HEK293 (cell line): ENCODE measurements around the gene OSCP1.

Experiments
- ATF2 ChIP-seq: fragments of 450-650 bp; formaldehyde crosslinking; IDR thresholded peaks from 2 replicates; pipeline ENCODE4 v1.5.1; 2016; ENCODE audit warnings: missing biosample characterization, missing genetic modification characterization, low read depth
- CTCF ChIP-seq: fragments of 450-650 bp; formaldehyde crosslinking; IDR thresholded peaks from 2 replicates; pipeline ENCODE4 v1.5.1; 2016; ENCODE audit warnings: missing biosample characterization, missing genetic modification characterization
- REST ChIP-seq: fragments of 450-650 bp; formaldehyde crosslinking; IDR thresholded peaks from 2 replicates; pipeline ENCODE4 v1.5.1; 2016; ENCODE audit warnings: missing biosample characterization, missing genetic modification characterization
- ZNF169 ChIP-seq: fragments of 450-650 bp; formaldehyde crosslinking; IDR thresholded peaks from 2 replicates; pipeline ENCODE4 v1.5.1; 2016; ENCODE audit warnings: missing biosample characterization, missing genetic modification characterization
- ZNF274 ChIP-seq, 2 experiments: fragments of 200-500 bp in 1 of 2; fragments of 450-650 bp in 1 of 2; sonication (Bioruptor generic) in 1 of 2; formaldehyde crosslinking in 1 of 2; IDR thresholded peaks; 2 replicates each; pipeline versions ENCODE4 v1.5.1 to v1.6.1; 2014 to 2016; ENCODE audit warnings: borderline replicate concordance in 1 of 2, inconsistent platforms in 1 of 2, low read length in 1 of 2, missing biosample characterization in 1 of 2, missing genetic modification characterization in 1 of 2
- ZNF510 ChIP-seq: fragments of 450-650 bp; formaldehyde crosslinking; IDR thresholded peaks from 2 replicates; pipeline ENCODE4 v1.5.1; 2018; ENCODE audit warnings: mild to moderate bottlenecking, missing genetic modification characterization, missing biosample characterization; ENCODE audit not compliant: insufficient replicate concordance
- ZNF549 ChIP-seq: fragments of 450-650 bp; IDR thresholded peaks from 2 replicates; pipeline ENCODE4 v1.5.1; 2018; ENCODE audit warnings: missing biosample characterization, missing genetic modification characterization, mild to moderate bottlenecking, inconsistent platforms, moderate library complexity
- ZNF560 ChIP-seq: fragments of 450-650 bp; formaldehyde crosslinking; IDR thresholded peaks from 2 replicates; pipeline ENCODE4 v1.5.1; 2017; ENCODE audit warnings: missing biosample characterization, missing genetic modification characterization, borderline replicate concordance
- ZNF76 ChIP-seq: fragments of 450-650 bp; formaldehyde crosslinking; IDR thresholded peaks from 2 replicates; pipeline ENCODE4; 2016; ENCODE audit warnings: low read depth, missing biosample characterization, missing genetic modification characterization, borderline replicate concordance
- ZSCAN30 ChIP-seq: fragments of 450-650 bp; IDR thresholded peaks from 2 replicates; pipeline ENCODE4 v1.5.1; 2018; ENCODE audit warnings: missing biosample characterization, mild to moderate bottlenecking, missing genetic modification characterization, moderate library complexity

GRCh38 chr1:36390411-36390810 lies 59.8 kb downstream of the OSCP1 start:
- no peak for TF ChIP-seq ZNF169 (tag by site-specific recombination)
- no peak for TF ChIP-seq ZNF560 (tag by site-specific recombination)
- no peak for TF ChIP-seq ZSCAN30 (tag by site-specific recombination)
- no peak for TF ChIP-seq ZNF76 (tag by site-specific recombination)
- no peak for TF ChIP-seq ATF2
- no peak for TF ChIP-seq ZNF510
- no peak for TF ChIP-seq ZNF274 (IDR thresholded peaks at IDR 0.05; ENCODE audit: low read length)
- TF ChIP-seq ZNF274 (tag by site-specific recombination; IDR thresholded peaks at IDR 0.05; ENCODE audit: borderline replicate concordance), result no peak
- no peak for TF ChIP-seq CTCF
- no peak for TF ChIP-seq ZNF549 (tag by site-specific recombination)
- TF ChIP-seq REST (tag by site-specific recombination), result no peak
